Ramos (cell line): Measurements from ENCODE around the gene CAPNS2.

Experiments
- in situ Hi-C: fragments of 300-500 bp; cut with MboI; formaldehyde crosslinking; loops from one replicate; pipeline ENCODE4 v1.14.3; 2022; ENCODE audit warnings: low sequenced_read_pairs; ENCODE audit not compliant: unreplicated experiment

CAPNS2 gene

DNA sequence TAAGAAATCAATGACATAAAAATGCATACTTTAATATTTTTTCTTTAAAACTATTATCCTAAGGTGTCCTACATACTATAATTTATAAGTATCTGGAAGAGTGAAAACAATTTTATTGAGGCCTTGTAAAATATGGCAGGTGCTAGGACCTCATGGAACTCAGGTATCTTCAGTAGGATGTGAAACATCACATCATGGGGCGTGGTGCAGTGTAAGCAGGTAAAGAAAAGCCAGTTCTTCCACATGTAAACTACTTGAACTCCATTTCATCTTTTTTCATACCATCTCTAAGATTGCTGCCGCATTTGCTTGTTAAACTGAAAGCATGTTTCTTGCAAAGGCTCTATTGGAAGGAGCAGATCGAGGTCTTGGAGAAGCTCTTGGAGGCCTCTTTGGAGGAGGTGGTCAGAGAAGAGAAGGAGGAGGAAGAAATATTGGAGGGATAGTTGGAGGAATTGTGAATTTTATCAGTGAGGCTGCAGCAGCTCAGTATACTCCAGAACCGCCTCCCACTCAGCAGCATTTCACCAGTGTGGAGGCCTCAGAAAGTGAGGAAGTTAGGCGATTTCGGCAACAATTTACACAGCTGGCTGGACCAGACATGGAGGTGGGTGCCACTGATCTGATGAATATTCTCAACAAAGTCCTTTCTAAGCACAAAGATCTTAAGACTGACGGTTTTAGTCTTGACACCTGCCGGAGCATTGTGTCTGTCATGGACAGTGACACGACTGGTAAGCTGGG, at the start of gene CAPNS2:
TSS of gene CAPNS2 (plus strand) at position 253 of the 744 bp plus-strand sequence. CDS start at position 326, 73 bp downstream.
- in situ Hi-C loops = no loop called here

DNA sequence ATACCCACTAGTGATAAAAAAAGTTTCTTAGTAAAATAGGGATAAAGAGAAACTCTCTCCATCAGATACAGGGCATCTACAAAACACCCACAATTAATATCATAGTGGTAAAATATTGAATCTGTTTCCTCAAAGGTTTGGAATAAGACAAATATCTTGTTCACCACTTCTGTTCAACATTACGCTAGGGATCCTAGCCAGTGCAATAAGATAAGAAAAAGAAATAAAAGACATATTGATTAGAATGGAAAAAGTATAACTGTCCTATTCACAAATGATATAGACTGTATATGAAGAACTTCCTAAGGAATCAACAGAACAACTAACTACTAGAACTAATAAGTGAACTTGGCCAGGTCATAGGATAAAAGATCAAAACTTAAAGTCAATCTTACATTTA, 44.7 kb upstream of the CAPNS2 start:
- in situ Hi-C loops = no loop called here

DNA sequence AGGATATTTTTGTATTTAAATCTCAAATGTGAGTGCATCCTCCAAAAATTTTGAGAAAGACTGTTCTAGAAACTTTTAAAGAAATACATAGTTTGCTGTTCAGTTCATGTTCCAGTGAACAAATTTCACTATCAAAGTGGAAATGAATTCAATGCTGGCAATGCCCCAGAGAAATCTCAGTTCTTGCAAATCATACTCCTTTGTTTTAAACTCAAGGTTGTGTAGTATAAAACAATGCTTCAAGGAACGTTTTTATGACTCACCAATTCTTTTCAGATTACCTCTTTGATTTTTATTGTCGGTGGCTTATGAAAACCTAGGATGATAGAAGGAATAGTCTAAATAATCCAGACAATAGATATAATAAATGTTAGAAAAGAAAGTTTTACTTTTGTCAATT, 40.0 kb upstream of the CAPNS2 start:
- in situ Hi-C loops = no loop called here

DNA sequence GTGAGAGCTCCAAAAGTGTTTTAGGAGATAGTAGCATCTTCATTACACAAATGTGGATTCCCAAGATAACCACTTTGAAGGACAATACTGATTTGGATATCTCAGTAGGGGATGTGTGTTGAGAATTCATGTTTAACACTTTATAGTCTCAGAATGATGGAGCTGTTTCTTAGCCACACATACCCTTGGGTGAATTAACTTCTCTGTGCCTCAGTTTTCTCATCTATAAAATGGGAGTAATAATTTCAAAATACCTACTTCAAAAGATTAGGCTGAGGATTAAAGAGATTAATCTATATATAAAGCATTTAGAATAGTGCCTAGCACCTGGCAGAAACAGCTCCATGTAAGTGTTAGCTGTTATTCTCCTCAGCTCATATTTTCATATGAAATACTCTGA, 38.6 kb upstream of the CAPNS2 start:
- in situ Hi-C loops = no loop called here

DNA sequence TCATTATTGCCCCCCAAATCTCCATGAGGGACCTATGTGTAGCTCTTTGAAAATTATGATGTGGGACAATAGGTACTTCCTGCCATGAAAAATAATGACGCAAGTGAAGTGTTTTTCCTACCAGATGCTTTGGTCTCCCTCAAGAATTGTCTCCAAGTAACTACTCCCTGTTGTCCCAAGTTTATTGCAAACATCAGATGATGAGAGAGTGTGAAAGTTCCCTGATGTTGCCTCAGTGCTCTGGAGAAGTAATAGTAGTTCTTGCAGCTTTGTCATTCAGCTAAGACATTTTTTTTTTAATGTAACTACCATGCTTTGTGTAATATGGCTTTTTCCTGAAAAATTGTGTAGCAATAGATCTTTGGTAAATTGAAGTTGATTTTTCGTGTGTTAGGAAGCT, 37.5 kb upstream of the CAPNS2 start:
- in situ Hi-C loops = no loop called here

DNA sequence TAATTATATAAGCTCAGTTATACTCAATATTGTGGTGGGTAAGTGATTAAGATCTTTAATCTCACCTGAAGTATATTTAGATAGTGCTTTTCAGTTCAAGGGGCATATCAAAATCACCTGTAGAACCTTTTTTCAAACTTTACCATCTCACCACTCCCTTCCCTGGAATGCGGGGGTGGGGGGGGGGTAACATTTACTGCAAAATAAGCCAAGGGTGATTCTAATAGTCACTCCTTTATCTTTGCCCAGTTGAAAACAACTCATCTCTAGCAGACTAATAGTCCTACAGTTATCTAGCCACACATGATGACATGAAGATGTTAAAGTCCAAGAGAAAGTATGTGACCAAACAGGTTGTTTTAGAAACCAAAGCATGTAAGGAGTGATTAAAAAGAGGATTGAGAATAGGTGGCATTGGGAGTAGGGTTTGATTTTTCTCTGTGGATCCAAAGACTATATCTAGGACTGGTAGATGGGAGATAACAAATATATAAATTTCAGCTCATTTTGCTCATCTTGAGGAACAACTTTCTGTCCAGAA, 36.1 kb upstream of the CAPNS2 start:
- in situ Hi-C loops = no loop called here

DNA sequence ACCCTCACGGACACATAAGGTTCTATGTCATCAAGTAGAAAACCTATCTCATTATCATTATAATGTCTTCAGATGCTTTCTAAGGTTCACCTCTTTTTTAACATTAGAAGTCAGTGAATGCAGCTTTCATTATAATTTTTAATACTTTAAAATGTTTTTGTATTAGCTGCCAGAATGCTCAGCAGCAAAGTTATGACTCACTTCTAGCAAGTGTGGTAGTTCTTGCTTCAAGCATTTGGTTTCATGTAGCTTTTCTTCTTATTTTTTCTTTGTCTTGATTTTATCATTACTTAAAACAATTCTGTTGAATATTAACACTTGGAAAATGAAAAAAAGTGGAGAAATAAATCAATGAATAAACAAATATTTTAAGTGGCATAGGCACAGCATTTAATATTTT, 34.3 kb upstream of the CAPNS2 start:
- in situ Hi-C loops = no loop called here

DNA sequence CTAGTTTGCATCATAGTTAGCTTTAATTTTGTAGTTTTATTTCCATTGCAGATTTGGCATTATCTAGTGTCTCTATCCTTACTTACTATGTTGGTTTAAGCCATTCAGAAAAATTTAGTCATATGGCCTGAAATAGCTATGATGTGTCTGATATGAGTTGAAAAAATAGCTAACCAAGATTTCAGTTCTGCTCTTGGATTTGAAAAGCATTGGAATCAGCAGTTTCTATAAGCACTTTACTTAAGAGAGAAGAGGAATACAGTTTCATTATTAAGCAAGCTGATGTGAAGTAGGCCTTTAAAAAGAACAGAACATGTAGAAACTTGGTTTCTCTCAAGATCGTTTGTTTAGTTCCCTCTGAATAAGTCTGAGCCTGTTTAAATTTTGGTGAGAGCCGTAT, 31.7 kb upstream of the CAPNS2 start:
- in situ Hi-C loops = no loop called here

DNA sequence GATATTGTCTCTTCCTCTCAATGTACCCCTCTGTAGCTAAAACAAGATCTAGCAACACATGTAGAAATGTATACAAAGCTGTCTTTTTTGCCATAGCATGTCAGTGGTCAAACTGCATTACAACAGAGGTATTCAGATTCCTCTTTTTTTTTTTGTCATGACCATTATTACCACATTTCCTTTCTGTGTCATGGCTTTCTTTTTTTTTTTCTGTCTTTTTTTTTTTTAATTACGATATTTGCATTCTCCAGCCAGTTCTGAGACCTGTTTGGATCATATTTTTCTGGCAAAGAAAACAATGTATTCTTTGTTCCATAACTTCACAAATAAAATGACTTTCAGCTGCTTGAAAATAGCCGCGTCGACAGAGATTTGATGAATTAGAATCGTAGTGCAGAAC, 27.4 kb upstream of the CAPNS2 start:
- in situ Hi-C loops = no loop called here

DNA sequence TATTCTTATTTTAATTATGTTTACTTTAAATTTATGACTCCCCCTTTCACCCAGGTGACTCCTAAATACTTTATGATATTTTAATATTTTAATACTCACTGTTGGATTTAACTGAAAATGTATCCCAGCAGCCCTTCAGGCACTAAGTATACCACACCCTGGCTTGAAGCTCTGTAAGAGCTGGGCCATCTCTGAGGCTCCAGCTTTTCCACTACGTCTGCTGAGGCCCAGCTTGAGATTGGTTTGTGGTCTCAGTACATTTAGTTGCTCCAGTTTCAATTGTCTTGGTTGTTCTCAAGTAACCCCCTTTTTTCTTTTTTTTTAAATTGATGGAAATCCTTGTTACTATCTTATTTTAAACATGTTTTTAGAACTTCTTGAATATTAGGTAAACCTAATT, 27.0 kb upstream of the CAPNS2 start:
- in situ Hi-C loops = no loop called here

DNA sequence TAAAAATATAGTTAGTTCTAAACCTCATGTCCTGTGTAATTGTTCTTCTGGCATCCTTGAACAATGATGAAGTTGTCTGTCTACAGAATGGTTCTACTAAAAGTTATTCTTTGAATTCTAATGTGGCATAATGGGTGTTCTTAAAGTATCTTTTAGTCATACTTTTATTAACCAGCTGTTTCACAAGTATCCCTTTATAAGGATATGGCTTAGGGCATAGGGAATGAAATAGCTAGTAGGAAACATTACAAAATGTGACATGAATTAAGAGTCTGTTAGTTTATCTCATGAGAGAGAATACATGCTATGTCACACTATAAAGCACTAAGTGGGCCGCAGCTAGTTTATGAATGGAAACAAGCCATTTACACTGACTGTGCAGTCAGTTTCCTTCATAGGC, 26.3 kb upstream of the CAPNS2 start:
- in situ Hi-C loops = no loop called here

DNA sequence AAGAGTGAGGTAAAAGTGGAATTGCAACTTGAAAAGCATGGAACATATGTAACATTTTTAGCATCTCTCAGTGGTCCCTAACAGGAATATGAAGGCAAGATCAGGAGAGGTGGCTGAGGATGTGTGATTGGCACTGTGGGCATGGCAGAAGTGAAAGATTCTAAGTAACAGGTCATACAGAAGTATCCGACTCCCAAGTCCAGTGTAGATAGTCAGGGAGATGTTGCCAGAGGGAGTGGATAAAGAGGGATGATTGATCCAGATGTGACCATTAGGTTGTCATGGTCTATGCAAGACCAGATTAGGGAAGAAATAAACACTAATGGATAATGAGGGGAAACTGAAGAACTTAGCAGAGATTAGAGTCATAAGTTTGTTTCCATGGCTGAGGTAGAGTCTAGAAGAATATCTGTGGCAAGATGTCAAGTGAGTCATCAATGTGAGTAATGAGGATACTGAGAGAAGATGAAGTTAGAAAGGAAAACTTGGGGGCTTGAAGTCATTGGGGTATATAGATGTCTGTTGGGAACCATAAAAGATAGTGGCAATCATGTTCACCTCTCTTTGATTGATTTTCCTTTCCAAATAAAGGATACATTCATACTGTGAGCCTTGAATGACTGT, 23.9 kb upstream of the CAPNS2 start:
- in situ Hi-C loops = no loop called here

DNA sequence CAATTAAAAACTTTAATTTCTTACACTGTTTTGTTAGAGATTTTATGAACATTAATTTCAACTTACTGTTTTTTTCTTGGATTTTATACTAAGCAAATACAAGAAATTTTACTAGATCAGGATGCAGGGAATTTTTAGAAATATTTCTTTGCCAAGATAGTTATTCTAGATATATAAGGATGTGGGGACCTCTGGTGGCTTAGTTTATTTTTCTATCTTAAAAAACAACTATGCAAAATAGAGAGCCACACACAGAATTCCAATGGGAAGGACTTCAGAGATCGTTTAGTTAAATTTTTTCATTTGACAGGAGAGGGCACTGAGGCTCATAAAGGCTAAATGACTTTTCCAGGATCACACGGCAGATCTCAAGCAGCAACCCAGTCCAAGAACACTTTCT, 23.0 kb upstream of the CAPNS2 start:
- in situ Hi-C loops = no loop called here

DNA sequence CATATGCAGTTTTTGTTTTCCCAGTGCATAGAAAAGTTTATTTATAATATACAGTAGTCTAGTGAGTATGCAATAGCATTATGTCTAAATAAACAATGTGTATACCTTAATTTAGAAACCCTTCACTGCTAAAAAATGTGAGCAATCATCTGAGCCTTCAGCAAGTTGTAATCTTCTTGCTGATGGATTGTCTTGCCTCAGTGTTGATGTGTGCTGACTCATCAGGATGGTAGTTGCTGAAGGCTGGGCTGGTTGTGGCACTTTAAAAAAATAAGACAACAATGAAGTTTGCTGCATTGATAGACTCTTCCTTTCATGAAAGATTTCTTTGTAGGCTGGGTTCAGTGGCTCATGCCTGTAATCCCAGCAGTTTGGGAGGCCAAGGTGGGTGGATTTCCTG, 13.9 kb upstream of the CAPNS2 start:
- in situ Hi-C loops = no loop called here

DNA sequence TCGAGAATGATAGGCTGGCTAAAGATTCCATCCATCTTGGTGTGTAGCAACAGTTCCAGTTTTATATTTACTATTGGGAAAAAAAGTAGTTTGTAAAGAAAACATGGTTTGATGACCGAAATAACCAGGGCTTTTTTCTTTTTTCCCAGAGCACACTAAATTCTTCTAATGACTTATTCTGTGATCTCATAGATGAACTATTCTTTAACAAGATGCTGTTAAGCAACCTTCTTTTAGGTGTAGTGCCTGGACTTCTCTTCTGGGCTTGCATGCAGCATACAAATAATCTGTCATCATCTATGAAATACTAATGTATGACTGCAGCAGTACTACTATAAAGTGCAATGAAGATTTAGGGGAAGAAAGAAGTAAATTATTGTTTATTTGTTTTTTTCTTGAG, 11.0 kb upstream of the CAPNS2 start:
- in situ Hi-C loops = no loop called here

DNA sequence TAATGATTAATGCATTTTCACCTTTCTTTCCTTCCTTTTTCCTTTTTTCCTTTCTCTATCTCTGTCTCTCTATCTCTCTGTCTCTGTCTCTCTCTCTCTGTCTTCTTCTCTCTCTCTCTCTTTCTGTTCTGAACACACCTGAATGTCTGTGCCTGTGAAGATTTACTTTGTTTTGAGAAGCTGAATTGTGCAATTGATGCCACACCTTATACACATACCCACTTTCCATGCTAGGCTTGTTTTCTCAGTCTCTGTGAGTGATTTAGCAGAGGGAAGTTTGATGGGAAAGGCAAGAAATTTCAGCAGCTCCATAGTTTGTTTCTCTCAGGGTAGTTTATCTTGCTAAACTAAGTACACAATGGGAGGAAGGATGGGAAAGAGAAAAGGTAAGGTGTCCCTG, 9.3 kb upstream of the CAPNS2 start:
- in situ Hi-C loops = no loop called here

DNA sequence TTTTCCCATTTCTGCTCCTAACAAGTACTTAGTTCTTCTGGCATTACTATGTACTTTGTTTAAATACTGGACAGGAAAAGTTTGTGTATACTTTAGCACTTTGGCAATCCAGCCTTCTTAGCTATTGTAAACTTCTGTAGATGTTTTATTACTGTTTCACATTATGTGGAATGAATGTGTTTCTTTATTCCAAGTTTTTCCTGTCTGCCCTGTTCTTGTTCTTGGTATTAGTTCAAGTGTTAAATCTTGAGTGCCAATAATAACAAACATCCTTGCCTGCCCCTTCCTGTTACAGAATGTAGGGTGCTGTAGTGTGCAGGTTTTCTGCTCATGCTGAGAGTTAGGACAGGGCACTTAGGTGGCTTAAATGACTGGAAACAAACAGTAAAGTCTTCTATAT, 7.3 kb upstream of the CAPNS2 start:
- in situ Hi-C loops = no loop called here

DNA sequence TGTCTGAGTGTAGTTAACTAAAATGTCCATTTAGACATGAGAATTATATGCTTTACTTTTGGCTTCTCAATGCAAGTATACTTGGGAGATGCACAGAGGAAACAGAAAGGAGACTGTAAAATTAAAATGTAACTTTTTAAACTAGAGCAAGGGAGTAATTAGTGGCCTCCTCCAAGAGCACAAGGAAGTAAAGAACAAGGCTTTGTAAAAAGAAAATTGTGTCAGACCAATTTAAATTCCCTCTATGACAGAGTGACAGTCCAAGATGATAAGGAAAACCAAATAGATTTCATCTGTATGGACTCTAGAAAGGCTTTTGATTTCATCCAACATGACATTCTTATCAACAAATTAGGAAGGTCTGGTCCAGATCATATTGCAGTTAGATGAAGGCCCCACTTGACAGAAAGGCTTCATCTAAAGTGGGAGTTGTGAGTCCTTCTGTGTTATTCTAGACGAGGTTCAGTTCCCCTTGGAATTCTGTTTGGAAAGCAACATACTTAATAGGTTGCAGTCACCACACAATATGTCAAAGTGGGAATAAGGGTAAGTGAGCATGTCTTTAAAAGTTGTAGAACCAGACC, 6.5 kb upstream of the CAPNS2 start:
- in situ Hi-C loops = no loop called here

DNA sequence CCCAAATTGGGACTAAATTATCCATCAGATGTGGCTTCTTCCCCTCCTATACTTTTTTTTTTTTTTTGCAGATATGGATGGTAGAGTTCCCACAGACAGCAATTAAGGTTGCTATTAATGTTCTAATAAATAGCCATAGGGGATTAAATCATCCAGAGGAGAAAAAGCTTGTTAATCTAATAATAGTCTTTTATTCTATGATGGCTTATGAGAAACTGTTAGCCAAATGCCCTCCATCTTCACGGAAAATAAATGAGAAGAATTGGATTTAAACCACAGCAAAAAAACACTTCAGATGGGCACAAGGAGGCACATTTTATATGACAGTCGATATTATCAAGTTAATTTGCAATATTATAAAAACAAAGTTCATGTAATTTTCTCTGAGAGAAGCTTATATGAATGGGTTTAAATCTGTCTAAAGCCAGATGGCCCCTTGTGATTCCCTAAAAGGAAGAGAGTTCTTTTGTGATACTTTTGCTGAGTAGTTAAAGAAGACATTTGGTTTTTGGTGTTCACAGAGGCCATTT, 5.1 kb upstream of the CAPNS2 start:
- in situ Hi-C loops = no loop called here

DNA sequence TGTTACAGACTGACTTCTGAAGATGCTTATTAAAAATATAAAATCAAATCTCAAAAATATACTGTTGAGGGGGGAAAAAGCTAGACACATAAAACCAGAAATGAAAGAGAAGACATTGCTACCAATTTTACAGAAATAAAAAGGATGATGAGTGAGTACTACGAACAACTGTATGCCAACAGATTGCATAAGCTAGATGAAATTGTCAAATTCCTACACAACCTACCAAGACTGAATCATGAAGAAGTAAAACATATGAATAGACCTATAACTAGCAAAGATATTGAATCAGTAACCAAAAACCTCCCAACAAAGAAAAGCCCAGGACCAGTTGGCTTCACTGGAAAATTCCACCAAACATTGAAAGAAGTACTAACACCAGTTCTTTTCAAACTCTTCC, 3.5 kb upstream of the CAPNS2 start:
- in situ Hi-C loops = no loop called here

DNA sequence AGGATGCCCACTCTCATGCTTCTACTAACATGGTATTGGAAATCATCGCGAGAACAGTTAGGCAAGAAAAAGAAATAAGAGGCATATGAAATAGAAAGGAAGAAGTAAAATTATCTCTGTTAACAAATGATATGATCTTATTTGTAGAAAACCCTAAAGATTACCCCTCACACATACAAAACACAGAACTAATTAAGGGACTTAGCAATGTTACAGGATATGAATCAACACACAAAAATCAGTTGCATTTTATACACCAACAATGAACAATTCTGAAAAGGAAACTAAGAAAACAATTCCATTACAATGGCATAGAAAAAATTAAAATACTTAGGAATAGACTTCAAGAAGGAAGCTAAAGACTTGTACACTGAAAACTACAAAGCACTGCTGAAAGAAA, 2.7 kb upstream of the CAPNS2 start:
- in situ Hi-C loops = no loop called here
